ENCODE data around the gene CLDN34. TPM values are rescaled to one million over a fixed set of nuclear protein-coding genes. Genes with fewer than 3 reads are reported as not detected.

Gene CLDN34, protein sequence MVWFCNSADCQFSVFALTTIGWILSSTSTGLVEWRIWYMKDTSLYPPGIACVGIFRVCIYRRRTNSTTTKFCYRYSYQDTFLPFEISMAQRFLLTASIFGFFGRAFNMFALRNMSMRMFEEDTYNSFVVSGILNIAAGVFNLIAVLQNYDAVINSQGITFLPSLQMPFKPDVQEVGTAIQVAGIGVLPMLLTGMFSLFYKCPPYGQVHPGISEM
- not detected for total RNA-seq

DNA sequence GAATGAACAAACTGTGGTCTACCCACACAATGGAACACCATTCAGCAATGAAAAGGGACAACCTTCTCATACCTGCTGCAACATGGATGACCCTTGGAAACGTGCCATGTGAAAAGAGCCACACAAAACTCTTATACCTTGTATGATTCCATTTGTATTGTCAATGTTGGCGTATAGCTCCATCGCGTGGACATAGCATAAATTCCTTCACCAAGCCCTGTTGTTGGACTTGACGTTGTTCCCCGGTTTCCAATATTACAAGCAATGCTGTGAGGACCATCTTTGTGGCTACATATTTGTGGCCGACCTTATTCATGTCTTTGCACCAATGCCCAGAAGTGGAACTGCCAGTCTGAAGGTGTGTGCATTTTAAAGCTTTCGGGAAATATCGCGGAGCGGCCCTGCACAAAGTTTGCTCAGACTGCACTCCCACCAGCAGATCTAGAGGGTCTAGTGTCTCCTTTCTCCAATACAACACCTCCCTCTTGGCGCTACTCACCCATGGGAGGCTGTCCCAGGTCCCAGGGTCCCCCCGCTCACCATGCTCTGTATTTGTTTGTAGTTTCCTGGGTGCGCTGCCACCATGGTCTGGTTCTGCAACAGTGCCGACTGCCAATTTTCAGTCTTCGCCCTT is at the start of gene CLDN34:
Gene CLDN34 (plus strand): TSS at position 584 of the 634 bp plus-strand sequence. CDS start 0 bp downstream, at position 584.
- Mint-ChIP-seq H3K9me3 (no peaks in the 10 kb centered on the region), H3K27me3 (peaks cover 2% of the 10 kb centered on the region), H3K4me1 (no peaks in the 10 kb centered on the region), H3K4me3 (no peak within 1 kb of the TSS), H3K27ac (no peak within 1 kb of the TSS), H3K36me3 (ENCODE audit: low read depth) (no peaks in the 10 kb centered on the region)
- DNase-seq: no peak
- ChIA-PET CTCF (no interaction called here), POLR2A (no interaction called here)

DNA sequence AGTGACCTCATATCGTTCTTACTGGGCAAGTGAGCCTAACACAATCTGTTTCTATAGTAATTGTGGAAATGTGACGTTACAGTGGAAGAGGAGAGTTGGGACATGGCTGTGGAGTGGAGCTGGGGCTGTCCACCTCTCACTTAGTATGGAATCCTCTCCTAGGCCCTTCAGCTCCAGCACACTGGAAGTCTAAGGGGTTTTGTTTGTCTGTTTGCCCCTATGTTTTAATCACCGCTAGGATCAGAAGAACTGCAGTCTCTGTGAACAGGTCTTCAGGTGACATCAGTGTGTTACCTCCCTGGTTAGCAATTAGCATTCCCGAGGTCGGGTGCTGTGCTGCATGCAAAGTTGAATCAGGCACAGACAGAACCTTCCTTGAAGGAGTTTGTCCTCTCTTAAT is 49.3 kb upstream of the CLDN34 start:
- POLR2A ChIA-PET: no interaction called here
- no peaks in the 10 kb centered on the region for H3K36me3 Mint-ChIP-seq (ENCODE audit: low read depth)
- no peak overlapping the region for H3K4me3 Mint-ChIP-seq

DNA sequence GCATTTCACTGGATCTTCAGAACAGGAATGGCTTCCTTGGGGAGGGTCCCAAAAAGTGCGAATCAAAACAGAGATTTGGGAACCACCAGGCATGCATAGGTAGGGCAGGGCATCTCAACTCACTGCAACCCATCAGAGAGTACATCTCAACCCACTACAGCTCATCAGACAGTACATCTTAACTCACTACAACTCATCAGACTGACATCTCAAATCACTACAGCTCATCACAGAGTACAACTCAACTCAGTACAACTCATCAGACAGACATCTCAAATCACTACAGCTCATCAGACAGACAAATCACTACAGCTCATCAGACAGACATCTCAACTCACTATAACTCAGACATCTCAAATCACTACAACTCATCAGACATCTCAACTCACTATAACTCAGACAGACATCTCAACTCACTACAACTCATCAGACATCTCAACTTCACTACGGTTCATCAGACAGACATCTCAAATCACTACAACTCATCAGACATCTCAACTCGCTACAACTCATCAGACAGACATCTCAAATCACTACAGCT is 47.5 kb upstream of the CLDN34 start:
- POLR2A ChIA-PET: no interaction called here
- CTCF ChIA-PET: no interaction called here
- Mint-ChIP-seq H3K27me3 (peaks cover 16% of the 10 kb centered on the region), H3K27ac (no peak overlapping the region), H3K9me3 (no peaks in the 10 kb centered on the region), H3K4me1 (no peaks in the 10 kb centered on the region), H3K4me3 (no peak overlapping the region), H3K36me3 (ENCODE audit: low read depth) (no peaks in the 10 kb centered on the region)
- no peak for DNase-seq

More for the DNA sequence above, 49.3 kb upstream of the CLDN34 start:
- CTCF ChIA-PET: no interaction called here
- Mint-ChIP-seq H3K27ac (no peak overlapping the region), H3K27me3 (peaks cover 16% of the 10 kb centered on the region), H3K4me1 (no peaks in the 10 kb centered on the region), H3K9me3 (no peaks in the 10 kb centered on the region)
- no peak for DNase-seq

DNA sequence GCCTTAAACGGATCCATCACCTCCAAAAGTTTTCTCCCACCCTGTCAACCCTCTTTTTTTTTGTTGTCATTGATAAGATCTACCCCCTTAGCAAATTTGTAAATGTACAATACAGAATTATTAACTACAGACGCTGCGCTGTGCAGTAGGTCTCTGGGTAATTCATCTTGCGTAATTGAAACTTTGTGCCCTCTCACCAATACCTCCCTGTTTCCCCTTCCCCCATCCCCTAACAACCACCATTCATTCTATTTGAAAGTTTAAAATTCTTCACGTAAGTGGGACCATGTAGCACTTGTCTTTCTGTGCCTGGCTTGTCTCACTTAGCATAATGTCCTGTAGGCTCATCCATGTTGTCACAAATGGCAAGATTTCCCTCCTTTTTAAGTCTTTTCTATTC is 45.8 kb upstream of the CLDN34 start:
- H3K36me3 Mint-ChIP-seq (ENCODE audit: low read depth): no peaks in the 10 kb centered on the region
- H3K9me3 Mint-ChIP-seq: no peaks in the 10 kb centered on the region
- no peak overlapping the region for H3K4me3 Mint-ChIP-seq
- H3K27me3 Mint-ChIP-seq: peaks cover 14% of the 10 kb centered on the region
- no peaks in the 10 kb centered on the region for H3K4me1 Mint-ChIP-seq
- POLR2A ChIA-PET: no interaction called here
- DNase-seq: no peak
- H3K27ac Mint-ChIP-seq: no peak overlapping the region
- CTCF ChIA-PET: no interaction called here

DNA sequence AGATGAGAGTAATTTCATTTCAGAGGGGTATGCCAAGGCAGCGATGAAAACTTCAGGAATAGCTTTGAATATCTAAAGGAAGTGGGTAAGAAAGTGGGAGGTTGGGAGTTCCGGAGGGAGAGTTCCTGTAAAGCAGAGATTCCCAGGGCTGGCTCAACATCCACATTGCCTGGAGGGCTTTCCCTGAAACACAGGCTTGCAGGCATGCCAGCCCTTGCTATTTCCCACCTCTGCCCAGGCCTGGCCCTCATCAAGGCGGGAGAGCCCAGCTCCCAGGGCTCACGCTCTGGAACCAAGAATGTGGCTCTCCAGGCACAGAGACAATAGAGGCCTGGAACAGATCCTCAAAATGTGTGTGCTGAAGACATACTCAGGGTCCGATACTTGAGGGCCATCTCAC is 43.8 kb upstream of the CLDN34 start:
- CTCF ChIA-PET: no interaction called here
- Mint-ChIP-seq H3K36me3 (ENCODE audit: low read depth) (no peaks in the 10 kb centered on the region), H3K9me3 (no peaks in the 10 kb centered on the region), H3K4me1 (no peaks in the 10 kb centered on the region), H3K27me3 (peaks cover 11% of the 10 kb centered on the region), H3K27ac (no peak overlapping the region), H3K4me3 (no peak overlapping the region)
- DNase-seq: no peak
- POLR2A ChIA-PET: no interaction called here

DNA sequence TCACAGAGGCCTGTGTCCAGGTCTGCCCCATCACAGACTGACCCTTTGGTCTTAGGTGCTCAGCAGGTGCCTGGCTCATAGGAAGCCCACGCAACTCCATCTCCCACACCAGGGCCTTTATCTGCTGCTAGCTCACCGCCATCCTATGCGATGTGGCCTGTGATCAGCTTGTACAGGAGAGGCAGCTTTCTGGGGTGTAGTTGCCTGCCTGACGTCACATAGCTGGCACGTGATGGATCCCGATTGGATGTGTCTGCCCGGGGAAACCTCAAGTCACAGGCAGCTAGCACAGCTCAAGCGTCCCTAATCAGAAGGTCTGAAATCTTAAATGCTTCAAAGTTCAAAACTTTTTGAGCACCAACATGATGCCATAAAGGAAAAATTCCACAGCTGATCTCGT is 41.2 kb upstream of the CLDN34 start:
- ChIA-PET CTCF (no interaction called here), POLR2A (no interaction called here)
- Mint-ChIP-seq H3K4me1 (no peaks in the 10 kb centered on the region), H3K9me3 (no peaks in the 10 kb centered on the region), H3K27ac (no peak overlapping the region), H3K27me3 (peaks cover 9% of the 10 kb centered on the region), H3K4me3 (no peak overlapping the region), H3K36me3 (ENCODE audit: low read depth) (no peaks in the 10 kb centered on the region)
- no peak for DNase-seq

DNA sequence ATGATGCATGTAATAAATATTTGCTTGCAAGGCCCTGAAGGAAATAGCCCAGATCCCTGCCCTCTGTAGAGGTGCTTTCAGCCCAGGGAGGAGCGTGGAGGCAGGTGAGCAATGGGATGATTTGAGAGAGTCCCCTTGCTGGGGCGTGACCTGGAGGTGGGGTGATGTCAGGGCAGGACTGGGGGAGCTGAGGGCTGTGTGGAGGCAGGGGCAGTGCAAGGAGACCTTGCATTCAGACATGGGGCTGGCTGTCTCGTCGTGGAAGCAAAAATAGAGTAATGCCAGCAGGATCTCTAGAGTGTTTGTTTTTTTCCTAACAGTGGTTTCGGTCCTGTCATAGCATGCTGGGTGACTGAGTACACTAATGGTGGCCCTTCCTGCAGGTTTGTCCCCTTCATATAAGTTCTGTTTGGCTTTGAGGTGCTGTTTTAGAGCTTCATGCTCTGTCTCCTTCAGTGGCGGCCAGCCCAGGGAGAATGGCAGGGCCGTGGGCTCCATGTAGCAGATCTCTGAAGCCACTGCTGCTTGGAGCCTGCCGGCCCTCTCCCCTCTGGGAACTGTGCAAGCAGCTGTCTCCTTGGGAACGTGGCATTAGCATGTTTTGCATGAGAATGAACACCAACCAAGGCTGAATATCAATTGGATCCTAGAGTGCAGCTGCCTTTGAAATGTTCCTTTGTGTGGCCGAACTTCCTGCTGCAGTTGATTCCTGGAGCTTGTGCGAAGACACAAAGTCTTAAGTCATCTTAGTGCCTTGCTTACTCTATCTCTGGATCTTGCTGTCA is 39.3 kb upstream of the CLDN34 start:
- H3K36me3 Mint-ChIP-seq (ENCODE audit: low read depth): no peaks in the 10 kb centered on the region
- ChIA-PET CTCF (no interaction called here), POLR2A (no interaction called here)
- H3K27me3 Mint-ChIP-seq: peaks cover 5% of the 10 kb centered on the region
- H3K4me1 Mint-ChIP-seq: no peaks in the 10 kb centered on the region
- H3K9me3 Mint-ChIP-seq: no peaks in the 10 kb centered on the region
- no peak for DNase-seq
- H3K4me3 Mint-ChIP-seq: no peak overlapping the region
- H3K27ac Mint-ChIP-seq: no peak overlapping the region

DNA sequence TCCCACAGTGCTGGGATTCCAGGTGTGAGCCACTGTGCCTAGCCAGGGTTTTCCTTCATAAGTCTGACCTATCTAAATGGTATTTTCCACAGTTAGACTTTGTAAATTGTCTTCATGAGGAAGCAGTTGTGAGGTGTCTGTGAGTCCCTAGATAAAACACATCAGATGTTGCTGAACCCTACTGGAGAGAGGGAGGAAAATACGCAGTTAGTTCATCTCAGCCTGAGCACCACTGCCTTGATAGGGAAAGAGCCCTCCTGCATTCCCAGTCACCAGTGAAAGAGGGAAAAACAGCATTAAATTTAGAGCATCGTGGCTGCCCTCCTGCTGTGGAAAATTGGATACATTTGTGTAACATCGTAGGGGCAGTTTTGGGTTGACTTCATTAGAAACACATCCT is 31.7 kb upstream of the CLDN34 start:
- no peaks in the 10 kb centered on the region for H3K36me3 Mint-ChIP-seq (ENCODE audit: low read depth)
- no peak overlapping the region for H3K27ac Mint-ChIP-seq
- POLR2A ChIA-PET: no interaction called here
- CTCF ChIA-PET: no interaction called here
- H3K4me1 Mint-ChIP-seq: peaks cover 2% of the 10 kb centered on the region
- H3K27me3 Mint-ChIP-seq: peaks cover 3% of the 10 kb centered on the region
- DNase-seq: no peak
- H3K9me3 Mint-ChIP-seq: no peaks in the 10 kb centered on the region
- H3K4me3 Mint-ChIP-seq: no peak overlapping the region

DNA sequence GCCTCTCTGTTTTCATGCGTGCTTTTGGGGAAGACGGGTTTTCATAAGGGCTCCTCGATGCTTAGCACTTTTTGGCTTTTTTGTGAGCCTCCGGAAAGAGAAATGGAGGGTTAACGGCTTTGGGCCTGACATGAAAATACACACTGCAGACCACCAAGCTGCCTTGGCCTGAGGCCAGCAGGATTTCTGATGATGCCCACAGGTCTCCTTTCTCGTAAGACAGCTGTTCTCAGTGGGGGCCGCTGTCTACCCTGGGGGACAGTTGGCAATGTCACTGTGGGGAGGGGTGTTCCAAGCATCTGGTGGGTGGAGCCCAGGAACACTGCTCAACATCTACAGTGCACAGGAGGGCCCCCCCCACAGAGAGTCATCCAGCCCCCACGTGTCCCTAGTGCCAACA is 29.4 kb upstream of the CLDN34 start:
- ChIA-PET POLR2A (no interaction called here), CTCF (no interaction called here)
- H3K27ac Mint-ChIP-seq: no peak overlapping the region
- H3K36me3 Mint-ChIP-seq (ENCODE audit: low read depth): no peaks in the 10 kb centered on the region
- peaks cover 18% of the 10 kb centered on the region for H3K4me1 Mint-ChIP-seq
- H3K4me3 Mint-ChIP-seq: no peak overlapping the region
- DNase-seq: no peak
- H3K27me3 Mint-ChIP-seq: peaks cover 4% of the 10 kb centered on the region
- H3K9me3 Mint-ChIP-seq: no peaks in the 10 kb centered on the region

DNA sequence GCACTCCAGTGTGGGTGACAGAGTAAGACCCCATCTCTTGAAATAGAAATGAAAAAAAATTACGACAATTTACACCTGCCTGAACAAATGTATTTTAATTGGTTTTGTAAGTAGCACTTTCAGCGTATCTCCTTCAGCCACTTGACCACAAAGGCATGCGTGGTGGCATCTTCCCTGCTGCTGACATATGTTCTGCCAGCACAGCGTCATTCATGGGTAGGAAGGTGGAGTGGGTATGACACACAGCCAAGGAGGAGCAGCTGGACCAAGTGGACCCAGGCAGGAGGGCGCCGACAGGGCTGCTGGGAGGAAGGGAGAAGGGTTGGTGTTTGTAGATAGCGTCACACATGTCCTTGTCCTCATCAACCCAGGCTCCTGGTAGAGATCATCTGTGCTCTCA is 28.6 kb upstream of the CLDN34 start:
- Mint-ChIP-seq H3K4me1 (peaks cover 22% of the 10 kb centered on the region), H3K4me3 (no peak overlapping the region), H3K9me3 (no peaks in the 10 kb centered on the region), H3K36me3 (ENCODE audit: low read depth) (no peaks in the 10 kb centered on the region), H3K27ac (no peak overlapping the region), H3K27me3 (peaks cover 7% of the 10 kb centered on the region)
- CTCF ChIA-PET: no interaction called here
- POLR2A ChIA-PET: no interaction called here
- DNase-seq: no peak

DNA sequence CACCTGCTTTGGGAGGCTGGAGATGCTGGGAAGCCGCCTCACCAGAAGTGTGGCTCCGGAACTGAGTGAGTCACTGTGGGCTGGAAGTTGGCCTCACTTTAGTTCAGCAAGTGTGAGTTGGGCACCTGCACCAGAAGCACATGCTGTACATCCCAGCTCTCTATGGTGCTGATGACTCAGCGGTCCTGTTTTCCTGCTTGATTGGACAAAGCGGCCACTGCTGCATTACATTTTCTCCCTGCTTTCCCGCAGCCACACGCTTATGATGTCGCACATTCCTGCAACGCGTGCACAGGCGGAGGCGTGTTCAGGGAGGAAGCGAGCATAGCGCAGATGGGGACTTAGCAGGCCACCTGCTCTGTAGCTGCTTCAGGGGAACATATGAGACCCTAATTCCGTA is 26.7 kb upstream of the CLDN34 start:
- no peaks in the 10 kb centered on the region for H3K9me3 Mint-ChIP-seq
- no peak overlapping the region for H3K27ac Mint-ChIP-seq
- ChIA-PET CTCF (no interaction called here), POLR2A (no interaction called here)
- no peaks in the 10 kb centered on the region for H3K36me3 Mint-ChIP-seq (ENCODE audit: low read depth)
- no peak for DNase-seq
- peaks cover 8% of the 10 kb centered on the region for H3K27me3 Mint-ChIP-seq
- no peak overlapping the region for H3K4me3 Mint-ChIP-seq
- peaks cover 22% of the 10 kb centered on the region for H3K4me1 Mint-ChIP-seq

DNA sequence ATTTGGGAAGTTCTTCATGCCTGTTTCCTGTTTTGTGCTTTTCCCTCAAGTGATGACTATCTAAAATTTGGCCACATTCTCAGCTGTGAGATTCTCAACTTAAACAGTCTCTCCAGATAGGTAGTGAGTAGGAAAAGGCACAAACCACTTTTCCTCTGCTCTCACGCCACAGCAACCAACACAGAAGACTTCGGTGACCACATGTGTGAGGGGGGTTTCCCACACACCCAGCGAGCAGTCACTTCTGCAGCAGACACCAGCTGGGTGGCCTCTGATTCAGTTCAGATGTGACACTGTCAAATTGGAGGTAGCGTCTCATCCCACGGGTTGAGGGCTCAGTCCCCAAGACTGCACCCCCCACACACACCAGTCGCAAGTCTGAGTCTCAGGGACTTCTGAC is 25.1 kb upstream of the CLDN34 start:
- H3K27ac Mint-ChIP-seq: no peak overlapping the region
- no peaks in the 10 kb centered on the region for H3K36me3 Mint-ChIP-seq (ENCODE audit: low read depth)

DNA sequence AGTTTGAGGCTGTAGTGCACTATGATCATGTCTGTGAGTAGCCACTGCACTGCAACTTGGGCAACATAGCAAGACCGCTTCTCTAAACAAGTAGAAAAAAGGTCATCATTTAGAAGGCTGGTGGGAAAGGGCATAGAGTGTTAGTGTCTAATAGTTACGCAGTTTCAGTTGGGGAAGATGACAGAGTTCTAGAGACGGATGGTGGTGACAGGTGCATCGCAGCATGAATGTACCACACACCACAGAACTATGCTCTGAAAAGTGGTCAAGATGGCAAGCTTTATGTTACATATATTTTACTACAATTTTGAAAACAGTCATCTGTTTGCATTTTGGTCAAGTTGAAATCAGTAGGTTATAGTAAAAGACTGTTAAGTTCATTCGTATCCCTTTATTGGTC is 23.7 kb upstream of the CLDN34 start:
- Mint-ChIP-seq H3K36me3 (ENCODE audit: low read depth) (no peaks in the 10 kb centered on the region), H3K27me3 (peaks cover 9% of the 10 kb centered on the region), H3K27ac (no peak overlapping the region), H3K9me3 (no peaks in the 10 kb centered on the region), H3K4me3 (no peak overlapping the region), H3K4me1 (peaks cover 22% of the 10 kb centered on the region)
- ChIA-PET CTCF (no interaction called here), POLR2A (no interaction called here)
- no peak for DNase-seq

More for the DNA sequence above, 25.1 kb upstream of the CLDN34 start:
- Mint-ChIP-seq H3K27me3 (peaks cover 9% of the 10 kb centered on the region), H3K4me3 (no peak overlapping the region), H3K9me3 (no peaks in the 10 kb centered on the region), H3K4me1 (peaks cover 22% of the 10 kb centered on the region)
- DNase-seq: peak; percentile 59
- CTCF ChIA-PET: no interaction called here
- POLR2A ChIA-PET: no interaction called here

All from activated CD4-positive, alpha-beta memory T cell treated with anti-CD3 and anti-CD28 coated beads, Interleukin-2, amount 10 ng/mL, durations not matched to agents 7 days and 5 days (primary cell).